ENCODE data around the gene SRI.

DNA sequence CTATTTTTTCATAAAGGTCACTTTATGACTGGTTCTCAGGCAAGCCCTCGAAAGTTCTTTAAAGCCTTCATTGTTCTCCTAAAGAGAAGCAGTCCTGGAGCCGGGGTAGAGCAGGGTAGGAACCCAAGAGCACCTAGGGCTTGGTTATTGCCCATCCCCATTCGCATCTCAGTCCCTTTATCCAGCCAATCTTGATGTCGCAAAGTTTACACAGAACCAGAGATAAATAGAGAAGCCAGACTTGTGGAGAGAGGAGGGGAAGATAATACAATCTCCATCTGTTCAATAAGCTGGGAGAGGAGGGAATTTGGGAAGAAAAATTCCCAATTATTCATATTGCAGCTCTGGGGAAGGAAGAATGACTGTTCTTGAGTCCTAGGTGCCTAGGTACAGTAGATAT is 6.4 kb upstream of the SRI start:
- TF ChIP-seq, protein P1, sequence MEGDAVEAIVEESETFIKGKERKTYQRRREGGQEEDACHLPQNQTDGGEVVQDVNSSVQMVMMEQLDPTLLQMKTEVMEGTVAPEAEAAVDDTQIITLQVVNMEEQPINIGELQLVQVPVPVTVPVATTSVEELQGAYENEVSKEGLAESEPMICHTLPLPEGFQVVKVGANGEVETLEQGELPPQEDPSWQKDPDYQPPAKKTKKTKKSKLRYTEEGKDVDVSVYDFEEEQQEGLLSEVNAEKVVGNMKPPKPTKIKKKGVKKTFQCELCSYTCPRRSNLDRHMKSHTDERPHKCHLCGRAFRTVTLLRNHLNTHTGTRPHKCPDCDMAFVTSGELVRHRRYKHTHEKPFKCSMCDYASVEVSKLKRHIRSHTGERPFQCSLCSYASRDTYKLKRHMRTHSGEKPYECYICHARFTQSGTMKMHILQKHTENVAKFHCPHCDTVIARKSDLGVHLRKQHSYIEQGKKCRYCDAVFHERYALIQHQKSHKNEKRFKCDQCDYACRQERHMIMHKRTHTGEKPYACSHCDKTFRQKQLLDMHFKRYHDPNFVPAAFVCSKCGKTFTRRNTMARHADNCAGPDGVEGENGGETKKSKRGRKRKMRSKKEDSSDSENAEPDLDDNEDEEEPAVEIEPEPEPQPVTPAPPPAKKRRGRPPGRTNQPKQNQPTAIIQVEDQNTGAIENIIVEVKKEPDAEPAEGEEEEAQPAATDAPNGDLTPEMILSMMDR (IDR thresholded peaks at IDR 0.05) = no peak
- no peak for TF ChIP-seq POLR2A (IDR thresholded peaks at IDR 0.05)

Data from uterus (tissue), 2 donors.